MCF 10A (cell line): ENCODE measurements around the gene ADGRL3. TPM values are rescaled to one million over a fixed set of nuclear protein-coding genes. Genes with fewer than 3 reads are reported as not detected.
A peak's percentile ranks its signal among the peaks of the same experiment; 100 is the strongest.

Experiments
- BruUV-seq: library from RNA; stranded (reverse); fragments of 400-500 nt; replicated peaks from 2 replicates; lab custom pipeline; 2021; lab: Mats Ljungman, UMichigan
- CTCF ChIA-PET: fragments of 300-600 bp; sonication (Branson Sonifier 250); formaldehyde crosslinking; extraction: SDS; loops from one replicate; lab custom pipeline; 2021; ENCODE audit warnings: antibody characterized with exemption, inconsistent platforms; lab: Yijun Ruan, JAX
- POLR2A ChIA-PET: fragments of 300-600, 350-650 bp; sonication (Branson Sonifier 250); formaldehyde crosslinking; extraction: SDS; loops from one replicate; lab custom pipeline; 2020; ENCODE audit warnings: antibody characterized with exemption, inconsistent platforms; lab: Yijun Ruan, JAX
- DNase-seq: peaks from one replicate; pipeline ENCODE4 v3.0.0-alpha.2; 2018; ENCODE audit not compliant: unreplicated experiment
- H3K27ac Mint-ChIP-seq: one replicate; pipeline ENCODE4 v1.8.0; 2022; ENCODE audit warnings: mild to moderate bottlenecking, low read depth, mixed read lengths; ENCODE audit not compliant: unreplicated experiment
- H3K27me3 Mint-ChIP-seq: one replicate; pipeline ENCODE4 v1.8.0; 2022; ENCODE audit warnings: mixed read lengths; ENCODE audit not compliant: insufficient read depth, unreplicated experiment
- H3K36me3 Mint-ChIP-seq: one replicate; pipeline ENCODE4 v1.8.0; 2022; ENCODE audit warnings: mild to moderate bottlenecking, moderate library complexity, mixed read lengths; ENCODE audit not compliant: insufficient read depth, unreplicated experiment
- H3K4me1 Mint-ChIP-seq: one replicate; pipeline ENCODE4 v1.8.0; 2022; ENCODE audit warnings: mixed read lengths; ENCODE audit not compliant: insufficient read depth, unreplicated experiment
- H3K4me3 Mint-ChIP-seq: one replicate; pipeline ENCODE4 v1.8.0; 2022; ENCODE audit warnings: mild to moderate bottlenecking, moderate library complexity, mixed read lengths; ENCODE audit not compliant: unreplicated experiment
- H3K9me3 Mint-ChIP-seq: one replicate; pipeline ENCODE4 v1.8.0; 2022; ENCODE audit warnings: mixed read lengths; ENCODE audit not compliant: unreplicated experiment
- CTCF ChIP-seq: fragments of 200-600 bp; IDR thresholded peaks from one replicate; pipeline ENCODE4 v1.8.0; 2022; ENCODE audit warnings: antibody characterized with exemption, mild to moderate bottlenecking; ENCODE audit not compliant: unreplicated experiment
- intact Hi-C: fragments of 100-400 bp; cut with micrococcal nuclease; formaldehyde crosslinking; loops from 2 replicates; pipeline ENCODE4 v1.14.1; 2022
- total RNA-seq: library from RNA; stranded (reverse); gene quantifications from 2 replicates; pipeline ENCODE4 v1.2.3, GENCODE V29; 2022

The ADGRL3 gene
- total RNA-seq, 1 experiment from 2014 or later = 3.6 TPM

GRCh38 chr4:61248705-61249104 lies 48.6 kb downstream of the ADGRL3 start:
- Mint-ChIP-seq H3K4me3 (no peak overlapping the region), H3K4me1 (peaks cover 6% of the 10 kb centered on the region), H3K36me3 (no peaks in the 10 kb centered on the region), H3K27ac (no peak overlapping the region), H3K27me3 (no peaks in the 10 kb centered on the region), H3K9me3 (no peaks in the 10 kb centered on the region)
- intact Hi-C loops = no loop called here
- CTCF ChIA-PET = no interaction called here
- POLR2A ChIA-PET = interaction anchor here (0.9 to 1.5 kb wide), 2 partner anchors 23 to 254 kb away, joined by 3 read pairs; no protein-coding TSS in a partner anchor
- BruUV-seq = no TSS peak
- no peak for DNase-seq
- TF ChIP-seq CTCF = no peak

DNA sequence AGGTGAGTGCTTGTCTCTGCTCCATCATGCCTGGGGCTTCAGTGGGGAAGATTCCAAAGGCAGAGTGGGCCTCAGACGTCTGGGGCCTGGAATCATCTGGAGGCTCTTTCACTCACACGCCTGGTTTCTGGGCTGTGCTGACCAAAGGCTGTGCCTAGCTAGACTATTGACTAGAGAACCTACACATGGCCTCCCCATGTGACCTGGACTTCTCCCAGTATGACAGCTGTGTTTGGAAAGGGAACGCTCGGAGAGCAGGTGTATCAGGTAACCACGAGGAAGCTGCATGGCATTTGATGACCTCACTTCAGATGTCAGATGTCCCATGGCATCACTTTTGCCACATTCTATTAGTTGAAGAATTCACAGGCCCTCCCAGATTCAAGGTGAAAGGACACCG lies 51.0 kb downstream of the ADGRL3 start:
- Mint-ChIP-seq H3K27ac (no peak overlapping the region), H3K4me3 (no peak overlapping the region), H3K9me3 (no peaks in the 10 kb centered on the region), H3K36me3 (no peaks in the 10 kb centered on the region), H3K27me3 (no peaks in the 10 kb centered on the region), H3K4me1 (peaks cover 12% of the 10 kb centered on the region)
- TF ChIP-seq CTCF = no peak
- ChIA-PET POLR2A (no interaction called here), CTCF (interaction anchor here (0.6 kb wide), 1 partner anchor 664 kb away, joined by 3 read pairs; no protein-coding TSS in a partner anchor)
- BruUV-seq = no TSS peak
- intact Hi-C loops = no loop called here
- DNase-seq = no peak

- H3K9me3 Mint-ChIP-seq = no peaks in the 10 kb centered on the region
- intact Hi-C loops = no loop called here
- peak; percentile 23 for DNase-seq
- no peaks in the 10 kb centered on the region for H3K27me3 Mint-ChIP-seq
- POLR2A ChIA-PET = interaction anchor here (0.8 kb wide), 1 partner anchor 120 kb away, joined by 4 read pairs; no protein-coding TSS in a partner anchor
- TF ChIP-seq CTCF = no peak
- no peaks in the 10 kb centered on the region for H3K36me3 Mint-ChIP-seq
- CTCF ChIA-PET = no interaction called here
- H3K4me1 Mint-ChIP-seq = peaks cover 11% of the 10 kb centered on the region
- peak overlapping the region; percentile 6 for H3K4me3 Mint-ChIP-seq
- H3K27ac Mint-ChIP-seq = peak overlapping the region; percentile 59
- BruUV-seq = no TSS peak
Measured at GRCh38 chr4:61254406-61254805, 54.3 kb downstream of the ADGRL3 start.

DNA sequence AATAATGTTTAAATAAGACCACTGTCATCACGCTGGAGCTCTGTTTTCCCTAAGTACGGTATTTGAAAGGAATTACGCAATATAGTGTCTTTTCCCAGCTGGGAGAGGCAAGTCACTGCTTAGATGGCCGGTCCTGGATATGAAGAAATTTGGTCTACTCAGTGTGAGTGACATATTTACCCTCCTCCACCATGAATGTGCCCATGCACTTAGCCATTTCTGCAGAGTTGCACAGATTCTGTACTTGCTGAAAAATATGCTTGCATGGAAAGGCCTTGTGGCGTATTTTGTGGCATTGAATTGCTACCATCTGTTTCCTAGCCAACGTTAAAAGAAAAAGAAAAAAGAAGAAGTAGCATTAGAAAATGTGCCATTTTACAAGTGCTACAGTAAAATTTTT lies 73.1 kb downstream of the ADGRL3 start:
- H3K4me3 Mint-ChIP-seq = no peak overlapping the region
- H3K36me3 Mint-ChIP-seq = no peaks in the 10 kb centered on the region
- no peaks in the 10 kb centered on the region for H3K9me3 Mint-ChIP-seq
- intact Hi-C loops = no loop called here
- POLR2A ChIA-PET = interaction anchor here (1.3 to 1.6 kb wide), 2 partner anchors 20 to 71 kb away, joined by 3 to 5 read pairs; no protein-coding TSS in a partner anchor
- CTCF ChIA-PET = interaction anchor here (0.6 to 1.2 kb wide), 3 partner anchors 26 to 513 kb away, joined by 3 to 4 read pairs (median 3); no protein-coding TSS in a partner anchor
- no TSS peak for BruUV-seq
- TF ChIP-seq CTCF = no peak
- peaks cover 2% of the 10 kb centered on the region for H3K4me1 Mint-ChIP-seq
- peak; percentile 57 for DNase-seq
- H3K27ac Mint-ChIP-seq = no peak overlapping the region
- H3K27me3 Mint-ChIP-seq = no peaks in the 10 kb centered on the region
